Mesodermal cell (in vitro differentiated cells): ENCODE results near the gene RFPL4A. TPM values are rescaled to one million over a fixed set of nuclear protein-coding genes. Genes with fewer than 3 reads are reported as not detected.
"Not testable (repeated sequence)": the region's sequence is repeated elsewhere in the genome, so short reads cannot be mapped to it uniquely, and the experiment has no call there.

ENCODE experiments used
- H3K27ac ChIP-seq: 2 replicates; pipeline ENCODE4 v1.7.0; 2013; ENCODE audit warnings: mild to moderate bottlenecking, low read depth, low read length, moderate library complexity; ENCODE audit not compliant: severe bottlenecking
- H3K36me3 ChIP-seq: 2 replicates; pipeline ENCODE4 v1.7.1; 2013; ENCODE audit warnings: mild to moderate bottlenecking, low read length, moderate library complexity; ENCODE audit not compliant: control insufficient read depth, insufficient read depth
- H3K4me1 ChIP-seq: one replicate; pipeline ENCODE4 v1.7.1; 2013; ENCODE audit warnings: mild to moderate bottlenecking, low read length; ENCODE audit not compliant: insufficient read depth, control insufficient read depth, poor library complexity, severe bottlenecking
- H3K4me3 ChIP-seq: 2 replicates; pipeline ENCODE4 v1.7.0; 2013; ENCODE audit warnings: low read length, control low read depth, mild to moderate bottlenecking; ENCODE audit not compliant: insufficient read depth, poor library complexity, severe bottlenecking; ENCODE audit errors: extremely low read depth
- H3K9me3 ChIP-seq: 2 replicates; pipeline ENCODE4 v1.7.1; 2013; ENCODE audit warnings: mild to moderate bottlenecking, low read length, moderate library complexity; ENCODE audit not compliant: control insufficient read depth
- WGBS, 2 experiments: methylation state at CpG; one replicate each; pipeline ENCODE4 v1.1.5; 2013; ENCODE audit warnings: missing lambda C conversion rate in 2 of 2; ENCODE audit not compliant: insufficient coverage in 2 of 2; 5-methylcytosine and 5-hydroxymethylcytosine counted together
- polyA plus RNA-seq, 2 experiments: library from polyadenylated mRNA; stranded (reverse); fragments of 50-300 nt; gene quantifications; one replicate each; pipeline ENCODE4 v1.2.3, GENCODE V29; 2013

The RFPL4A gene
- not detected for polyA plus RNA-seq (2013, experiment 1 of 2)
- polyA plus RNA-seq (2013, experiment 2 of 2), result not detected

GRCh38 chr19:55758797-55759196, at the start of gene RFPL4A:
Gene RFPL4A (plus strand): TSS chr19:55759097. CDS start chr19:55761801, 2,704 bp downstream.
- not testable (repeated sequence) for H3K4me1 ChIP-seq, H3K4me3 ChIP-seq, H3K36me3 ChIP-seq, H3K27ac ChIP-seq
- peaks cover 29% of the 10 kb centered on the region for H3K9me3 ChIP-seq
- WGBS, 2 experiments, result 60 to 71% methylated on average over 1 of the region's 3 CpGs

GRCh38 chr19:55711719-55712118, 47.2 kb upstream of the RFPL4A start:
- no peaks in the 10 kb centered on the region for H3K4me1 ChIP-seq
- 82 to 84% methylated on average over 18 of the region's 18 CpGs for whole genome bisulfite sequencing, 2 experiments
- H3K27ac ChIP-seq, result no peak overlapping the region
- no peak overlapping the region for H3K4me3 ChIP-seq
- no peaks in the 10 kb centered on the region for H3K36me3 ChIP-seq
- peaks cover 11% of the 10 kb centered on the region for H3K9me3 ChIP-seq

GRCh38 chr19:55712804-55713631, 45.9 kb upstream of the RFPL4A start:
- Histone ChIP-seq H3K27ac (no peak overlapping the region), H3K4me3 (no peak overlapping the region), H3K4me1 (no peaks in the 10 kb centered on the region), H3K36me3 (no peaks in the 10 kb centered on the region), H3K9me3 (peaks cover 20% of the 10 kb centered on the region)
- WGBS, 2 experiments, result 67% methylated on average over 1 of the region's 3 CpGs; no CpG with 5 or more reads in 1 of the 2 experiments

GRCh38 chr19:55716531-55716930, 42.4 kb upstream of the RFPL4A start:
- Histone ChIP-seq H3K4me3 (no peak overlapping the region), H3K36me3 (no peaks in the 10 kb centered on the region), H3K4me1 (no peaks in the 10 kb centered on the region), H3K9me3 (peaks cover 33% of the 10 kb centered on the region), H3K27ac (no peak overlapping the region)
- 83 to 85% methylated on average over 14 to 15 of the region's 15 CpGs for WGBS, 2 experiments

- Histone ChIP-seq H3K4me3 (no peak overlapping the region), H3K36me3 (no peaks in the 10 kb centered on the region), H3K27ac (no peak overlapping the region), H3K9me3 (peaks cover 33% of the 10 kb centered on the region), H3K4me1 (no peaks in the 10 kb centered on the region)
- 81 to 87% methylated on average over 11 of the region's 11 CpGs for WGBS, 2 experiments
These were observed 41.6 kb upstream of the RFPL4A start for GRCh38 chr19:55717251-55717650.

GRCh38 chr19:55717879-55718711, 40.8 kb upstream of the RFPL4A start:
- H3K36me3 ChIP-seq, H3K4me3 ChIP-seq, H3K27ac ChIP-seq, H3K4me1 ChIP-seq: not testable (repeated sequence)
- WGBS, 2 experiments, result 63 to 84% methylated on average over 7 to 8 of the region's 13 CpGs
- H3K9me3 ChIP-seq, result peaks cover 31% of the 10 kb centered on the region

- Histone ChIP-seq H3K4me1 (no peaks in the 10 kb centered on the region), H3K9me3 (peaks cover 36% of the 10 kb centered on the region), H3K4me3 (no peak overlapping the region), H3K27ac (no peak overlapping the region), H3K36me3 (no peaks in the 10 kb centered on the region)
- WGBS, 2 experiments, result 38% methylated on average over 3 of the region's 5 CpGs; no CpG with 5 or more reads in 1 of the 2 experiments
These were observed 38.6 kb upstream of the RFPL4A start for GRCh38 chr19:55720214-55720746.

GRCh38 chr19:55720801-55721200, 38.1 kb upstream of the RFPL4A start:
- no peaks in the 10 kb centered on the region for H3K4me1 ChIP-seq
- no peak overlapping the region for H3K27ac ChIP-seq
- H3K36me3 ChIP-seq, result no peaks in the 10 kb centered on the region
- 60 to 64% methylated on average over 2 of the region's 3 CpGs for WGBS, 2 experiments
- peaks cover 36% of the 10 kb centered on the region for H3K9me3 ChIP-seq
- H3K4me3 ChIP-seq, result no peak overlapping the region

GRCh38 chr19:55723491-55723890, 35.4 kb upstream of the RFPL4A start:
- Histone ChIP-seq H3K36me3 (no peaks in the 10 kb centered on the region), H3K27ac (no peak overlapping the region), H3K4me1 (no peaks in the 10 kb centered on the region), H3K4me3 (no peak overlapping the region), H3K9me3 (peaks cover 22% of the 10 kb centered on the region)
- 65 to 79% methylated on average over 2 to 6 of the region's 8 CpGs for WGBS, 2 experiments

- 80% methylated on average over 2 of the region's 2 CpGs; no CpG with 5 or more reads in 1 of the 2 experiments for WGBS, 2 experiments
- H3K36me3 ChIP-seq, result not testable (repeated sequence)
These were observed 28.5 kb upstream of the RFPL4A start for GRCh38 chr19:55730378-55730777.

More at GRCh38 chr19:55730378-55730777, 28.5 kb upstream of the RFPL4A start:
- not testable (repeated sequence) for H3K27ac ChIP-seq, H3K4me1 ChIP-seq, H3K4me3 ChIP-seq
- H3K9me3 ChIP-seq, result peaks cover 29% of the 10 kb centered on the region
